ENCODE data around the gene FIGLA. TPM values are rescaled to one million over a fixed set of nuclear protein-coding genes. Genes with fewer than 3 reads are reported as not detected.

Gene FIGLA
- total RNA-seq, 1 donor = not detected

GRCh38 chr2:70807828-70808118 lies 17.3 kb upstream of the FIGLA start:
- Histone ChIP-seq H3K79me2 (ENCODE audit: insufficient read depth, low read length) (no peaks in the 10 kb centered on the region), H3K4me1 (ENCODE audit: insufficient read depth, low read length) (no peaks in the 10 kb centered on the region), H3K9me3 (ENCODE audit: low read depth, low read length) (no peaks in the 10 kb centered on the region), H3K4me2 (ENCODE audit: insufficient read depth, low read length) (no peak overlapping the region), H3K27ac (ENCODE audit: low read depth, low read length) (no peak overlapping the region), H2AFZ (ENCODE audit: low read length) (no peak overlapping the region), H3K27me3 (ENCODE audit: insufficient read depth, low read length) (peaks cover 3% of the 10 kb centered on the region), H3K36me3 (ENCODE audit: insufficient read depth, low read length) (no peaks in the 10 kb centered on the region), H4K20me1 (ENCODE audit: insufficient read depth, low read length) (no peaks in the 10 kb centered on the region), H3K4me3 (ENCODE audit: insufficient read depth, low read length) (no peak overlapping the region)
- no peak for TF ChIP-seq CTCF (IDR thresholded peaks at IDR 0.05; ENCODE audit: extremely low read depth, low read depth, low read length)
- DNase-seq (ENCODE audit: insufficient read length, low spot score, missing footprints) = no peak

GRCh38 chr2:70807102-70807827 lies 16.8 kb upstream of the FIGLA start:
- H2AFZ ChIP-seq (ENCODE audit: low read length) = no peak overlapping the region
- no peaks in the 10 kb centered on the region for H3K9me3 ChIP-seq (ENCODE audit: low read depth, low read length)
- H3K36me3 ChIP-seq (ENCODE audit: insufficient read depth, low read length) = no peaks in the 10 kb centered on the region
- H3K27ac ChIP-seq (ENCODE audit: low read depth, low read length) = no peak overlapping the region
- no peaks in the 10 kb centered on the region for H4K20me1 ChIP-seq (ENCODE audit: insufficient read depth, low read length)
- no peak overlapping the region for H3K4me3 ChIP-seq (ENCODE audit: insufficient read depth, low read length)
- no peaks in the 10 kb centered on the region for H3K4me1 ChIP-seq (ENCODE audit: insufficient read depth, low read length)
- H3K4me2 ChIP-seq (ENCODE audit: insufficient read depth, low read length) = no peak overlapping the region
- TF ChIP-seq CTCF (IDR thresholded peaks at IDR 0.05; ENCODE audit: extremely low read depth, low read depth, low read length) = no peak
- peaks cover 3% of the 10 kb centered on the region for H3K27me3 ChIP-seq (ENCODE audit: insufficient read depth, low read length)
- no peaks in the 10 kb centered on the region for H3K79me2 ChIP-seq (ENCODE audit: insufficient read depth, low read length)
- no peak for DNase-seq (ENCODE audit: insufficient read length, low spot score, missing footprints)

- TF ChIP-seq CTCF (IDR thresholded peaks at IDR 0.05; ENCODE audit: extremely low read depth, low read depth, low read length) = no peak
- no peaks in the 10 kb centered on the region for H4K20me1 ChIP-seq (ENCODE audit: insufficient read depth, low read length)
- H3K36me3 ChIP-seq (ENCODE audit: insufficient read depth, low read length) = no peaks in the 10 kb centered on the region
- no peak overlapping the region for H2AFZ ChIP-seq (ENCODE audit: low read length)
- H3K27me3 ChIP-seq (ENCODE audit: insufficient read depth, low read length) = peaks cover 3% of the 10 kb centered on the region
- no peak for DNase-seq (ENCODE audit: insufficient read length, low spot score, missing footprints)
- H3K4me2 ChIP-seq (ENCODE audit: insufficient read depth, low read length) = no peak overlapping the region
- no peaks in the 10 kb centered on the region for H3K79me2 ChIP-seq (ENCODE audit: insufficient read depth, low read length)
- H3K27ac ChIP-seq (ENCODE audit: low read depth, low read length) = no peak overlapping the region
- H3K4me3 ChIP-seq (ENCODE audit: insufficient read depth, low read length) = no peak overlapping the region
- H3K9me3 ChIP-seq (ENCODE audit: low read depth, low read length) = no peaks in the 10 kb centered on the region
- H3K4me1 ChIP-seq (ENCODE audit: insufficient read depth, low read length) = no peaks in the 10 kb centered on the region
These were observed 16.2 kb upstream of the FIGLA start for GRCh38 chr2:70806620-70807019.

GRCh38 chr2:70806013-70806412 lies 15.6 kb upstream of the FIGLA start:
- H3K4me2 ChIP-seq (ENCODE audit: insufficient read depth, low read length) = no peak overlapping the region
- H3K9me3 ChIP-seq (ENCODE audit: low read depth, low read length) = no peaks in the 10 kb centered on the region
- H2AFZ ChIP-seq (ENCODE audit: low read length) = no peak overlapping the region
- H4K20me1 ChIP-seq (ENCODE audit: insufficient read depth, low read length) = no peaks in the 10 kb centered on the region
- H3K79me2 ChIP-seq (ENCODE audit: insufficient read depth, low read length) = no peaks in the 10 kb centered on the region
- no peaks in the 10 kb centered on the region for H3K36me3 ChIP-seq (ENCODE audit: insufficient read depth, low read length)
- H3K27me3 ChIP-seq (ENCODE audit: insufficient read depth, low read length) = peaks cover 3% of the 10 kb centered on the region
- no peak for DNase-seq (ENCODE audit: insufficient read length, low spot score, missing footprints)
- TF ChIP-seq CTCF (IDR thresholded peaks at IDR 0.05; ENCODE audit: extremely low read depth, low read depth, low read length) = no peak
- no peak overlapping the region for H3K4me3 ChIP-seq (ENCODE audit: insufficient read depth, low read length)
- H3K4me1 ChIP-seq (ENCODE audit: insufficient read depth, low read length) = no peaks in the 10 kb centered on the region
- no peak overlapping the region for H3K27ac ChIP-seq (ENCODE audit: low read depth, low read length)

Measured in osteoblast (primary cell).